Measurements from ENCODE around the gene ANKS3. TPM values are rescaled to one million over a fixed set of nuclear protein-coding genes. Genes with fewer than 3 reads are reported as not detected.

Gene ANKS3
- total RNA-seq, 4 donors from 2014 or later, result 23.3 to 47.8 (median 27.6) TPM

DNA sequence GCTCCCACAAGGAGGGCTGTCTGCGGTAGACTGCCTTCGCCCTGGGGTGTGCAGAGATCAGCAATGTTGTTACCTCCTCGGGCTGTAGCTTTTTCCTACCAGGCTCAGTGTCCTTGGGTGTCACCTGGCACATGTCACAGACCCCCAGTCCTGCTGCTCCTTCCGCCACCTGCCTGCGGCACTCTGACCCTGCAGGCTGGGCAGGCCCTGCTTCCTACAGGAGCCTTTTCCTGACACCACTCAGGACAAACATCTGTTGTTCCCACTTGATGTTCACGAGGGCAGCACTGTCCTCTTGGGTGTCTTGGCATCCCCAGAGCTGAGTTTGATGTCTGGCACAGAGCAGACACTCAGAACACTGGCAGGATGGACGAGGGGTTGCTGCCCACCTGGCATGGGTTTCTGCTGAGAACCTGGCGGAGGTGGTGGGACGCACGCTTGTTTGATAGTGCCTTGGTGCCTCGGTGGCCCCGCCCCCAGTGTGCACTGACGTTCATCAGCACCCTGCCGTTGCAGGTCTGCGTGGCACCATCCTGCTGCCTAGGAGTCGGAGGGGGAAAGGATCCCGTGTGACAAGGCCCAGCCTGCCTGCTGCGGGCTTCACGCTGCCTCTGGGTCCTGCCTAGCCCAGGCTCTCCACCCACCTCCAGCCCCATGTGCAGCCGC lies 67.4 kb downstream of the ANKS3 start:
- Histone ChIP-seq H3K4me1 (peaks cover 0 to 20% (median 0%) of the 10 kb centered on the region in 3 donors), H3K36me3 (peaks cover 0 to 94% of the 10 kb centered on the region in 2 donors), H3K27me3 (no peaks in the 10 kb centered on the region), H3K9me3 (no peaks in the 10 kb centered on the region), H3K27ac (no peak overlapping the region), H3K4me3 (no peak overlapping the region)
- TF ChIP-seq EP300 (IDR thresholded peaks at IDR 0.05) (no peak), POLR2A (IDR thresholded peaks at IDR 0.05) (no peak), POLR2AphosphoS5 (IDR thresholded peaks at IDR 0.05) (no peak)
- TF ChIP-seq, protein P1, sequence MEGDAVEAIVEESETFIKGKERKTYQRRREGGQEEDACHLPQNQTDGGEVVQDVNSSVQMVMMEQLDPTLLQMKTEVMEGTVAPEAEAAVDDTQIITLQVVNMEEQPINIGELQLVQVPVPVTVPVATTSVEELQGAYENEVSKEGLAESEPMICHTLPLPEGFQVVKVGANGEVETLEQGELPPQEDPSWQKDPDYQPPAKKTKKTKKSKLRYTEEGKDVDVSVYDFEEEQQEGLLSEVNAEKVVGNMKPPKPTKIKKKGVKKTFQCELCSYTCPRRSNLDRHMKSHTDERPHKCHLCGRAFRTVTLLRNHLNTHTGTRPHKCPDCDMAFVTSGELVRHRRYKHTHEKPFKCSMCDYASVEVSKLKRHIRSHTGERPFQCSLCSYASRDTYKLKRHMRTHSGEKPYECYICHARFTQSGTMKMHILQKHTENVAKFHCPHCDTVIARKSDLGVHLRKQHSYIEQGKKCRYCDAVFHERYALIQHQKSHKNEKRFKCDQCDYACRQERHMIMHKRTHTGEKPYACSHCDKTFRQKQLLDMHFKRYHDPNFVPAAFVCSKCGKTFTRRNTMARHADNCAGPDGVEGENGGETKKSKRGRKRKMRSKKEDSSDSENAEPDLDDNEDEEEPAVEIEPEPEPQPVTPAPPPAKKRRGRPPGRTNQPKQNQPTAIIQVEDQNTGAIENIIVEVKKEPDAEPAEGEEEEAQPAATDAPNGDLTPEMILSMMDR (IDR thresholded peaks at IDR 0.05), result no peak
- ATAC-seq, result no peak
- 80% methylated on average over 1 of the region's 20 CpGs; no CpG with 5 or more reads in 1 of the 2 donors for WGBS, 2 donors (ENCODE audit: low coverage in 1 of 2)

DNA sequence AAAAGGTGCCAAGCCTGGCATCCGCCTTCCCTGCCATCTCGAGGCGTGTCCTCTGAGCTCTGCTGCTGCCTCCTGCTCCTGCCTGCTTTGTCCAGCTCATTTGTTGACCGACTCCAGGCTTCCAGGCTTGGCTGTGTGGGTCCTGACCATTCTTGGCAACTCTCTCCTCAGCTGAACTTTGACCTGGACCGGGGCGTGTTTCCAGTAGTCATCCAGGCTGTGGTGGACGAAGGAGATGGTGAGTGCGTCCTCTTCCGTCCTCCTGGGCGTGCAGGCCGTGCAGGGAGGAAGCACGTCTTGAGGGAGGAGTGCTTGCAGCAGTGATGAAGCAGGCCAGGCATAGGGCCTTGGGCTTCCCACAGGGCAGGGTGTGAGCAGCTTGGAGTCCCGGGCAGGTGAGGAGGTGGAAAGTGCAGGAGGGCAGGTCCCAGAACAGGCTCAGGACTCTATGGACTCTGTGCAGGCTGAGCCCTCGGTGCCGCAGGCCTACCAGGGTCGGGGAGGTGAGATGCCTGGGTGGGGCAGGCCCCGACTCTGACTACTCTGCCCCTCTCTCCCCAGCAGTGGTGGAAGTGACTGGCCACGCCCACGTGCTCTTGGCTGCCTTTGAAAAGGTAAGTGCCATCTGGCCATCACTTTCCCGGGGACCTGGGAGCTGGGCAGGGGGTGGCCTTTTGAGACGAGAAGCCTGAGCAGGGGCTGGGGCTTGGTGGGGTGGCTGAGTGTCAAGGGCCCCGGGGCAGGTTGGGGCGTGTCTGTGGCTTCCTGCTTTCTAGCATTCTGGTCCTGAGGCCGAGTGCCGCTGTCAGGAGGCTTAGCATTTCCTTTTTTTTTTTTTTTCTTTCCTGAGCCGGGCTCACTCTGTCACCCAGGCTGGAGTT lies 69.3 kb downstream of the ANKS3 start:
- TF ChIP-seq POLR2AphosphoS5 (IDR thresholded peaks at IDR 0.05) (no peak), EP300 (IDR thresholded peaks at IDR 0.05) (no peak), POLR2A (IDR thresholded peaks at IDR 0.05) (no peak)
- TF ChIP-seq, protein P1 (IDR thresholded peaks at IDR 0.05), result no peak
- 48 to 63% methylated on average over 4 to 7 of the region's 26 CpGs for WGBS, 2 donors (ENCODE audit: low coverage in 1 of 2)
- no peak overlapping the region for H3K4me3 ChIP-seq
- peaks cover 0 to 38% (median 0%) of the 10 kb centered on the region in 3 donors for H3K4me1 ChIP-seq
- no peaks in the 10 kb centered on the region for H3K27me3 ChIP-seq
- no peak for ATAC-seq
- no peaks in the 10 kb centered on the region for H3K9me3 ChIP-seq
- H3K36me3 ChIP-seq, result peaks cover 0 to 92% of the 10 kb centered on the region in 2 donors
- peak overlapping the region in 3 of 4 donors; percentile 4 to 27 (median 19) for H3K27ac ChIP-seq

DNA sequence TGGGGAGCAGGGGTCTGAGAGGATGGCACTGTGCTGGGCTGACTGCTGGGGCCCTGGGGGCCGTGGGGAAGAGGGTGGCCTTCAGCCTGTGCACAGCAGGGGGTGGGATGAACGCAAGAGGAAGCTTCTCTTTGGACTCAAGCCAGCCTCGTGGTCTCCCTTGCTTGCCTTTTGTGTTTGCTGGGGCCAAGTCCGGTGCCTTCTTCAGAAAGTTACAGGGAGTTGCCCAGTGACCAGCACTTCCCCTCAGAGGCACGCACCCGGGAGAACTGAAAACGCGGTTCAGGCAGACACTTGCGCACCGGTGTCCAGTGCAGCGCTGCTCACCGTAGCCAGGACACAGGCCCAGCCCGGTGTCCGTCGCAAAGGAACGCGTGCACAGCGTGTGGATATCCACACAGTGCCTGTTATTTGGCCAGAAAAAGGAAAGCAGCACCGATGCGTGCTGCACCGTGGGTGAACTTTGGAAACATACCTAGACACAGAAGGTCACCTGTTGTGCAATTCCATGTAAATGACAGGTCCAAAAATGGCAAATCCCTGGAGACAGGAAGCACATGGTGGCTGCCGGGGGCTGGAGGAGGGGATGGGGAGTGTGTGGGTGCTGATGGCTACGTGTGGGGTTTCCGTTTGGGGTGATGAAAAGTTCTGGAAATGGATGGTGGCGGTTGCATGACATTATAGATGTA lies 70.2 kb downstream of the ANKS3 start:
- 66 to 80% methylated on average over 1 to 8 of the region's 25 CpGs for WGBS, 2 donors (ENCODE audit: low coverage in 1 of 2)
- no peaks in the 10 kb centered on the region for H3K9me3 ChIP-seq
- H3K27ac ChIP-seq, result peak overlapping the region in 3 of 4 donors; percentile 4 to 58 (median 32)
- no peaks in the 10 kb centered on the region for H3K27me3 ChIP-seq
- peak; percentile 23 for ATAC-seq
- H3K36me3 ChIP-seq, result peaks cover 0 to 92% of the 10 kb centered on the region in 2 donors
- peaks cover 0 to 44% (median 0%) of the 10 kb centered on the region in 3 donors for H3K4me1 ChIP-seq
- TF ChIP-seq POLR2AphosphoS5 (IDR thresholded peaks at IDR 0.05) (no peak), POLR2A (IDR thresholded peaks at IDR 0.05) (no peak), EP300 (IDR thresholded peaks at IDR 0.05) (no peak)
- TF ChIP-seq, protein P1 (IDR thresholded peaks at IDR 0.05), result no peak
- no peak overlapping the region for H3K4me3 ChIP-seq

DNA sequence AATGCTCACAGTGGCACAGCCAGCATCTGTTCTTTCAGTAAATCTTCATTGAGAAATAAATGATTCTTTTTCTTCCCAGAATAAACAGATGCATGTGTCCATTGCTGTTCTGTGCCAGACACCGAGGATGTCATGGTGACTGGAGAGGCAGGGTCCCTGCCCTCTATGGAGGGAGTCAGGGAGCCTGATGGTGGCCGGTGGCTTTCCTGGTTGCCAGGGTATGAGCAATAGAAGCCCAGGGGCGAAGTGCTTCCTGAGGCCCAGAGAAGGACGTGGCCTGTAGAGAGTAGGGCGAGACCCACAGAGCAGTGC lies 70.7 kb downstream of the ANKS3 start:
- H3K27ac ChIP-seq, result peak overlapping the region in 2 of 4 donors; percentile 32 to 58
- 57 to 77% methylated on average over 3 to 4 of the region's 5 CpGs for WGBS, 2 donors (ENCODE audit: low coverage in 1 of 2)
- no peak overlapping the region for H3K4me3 ChIP-seq
- H3K4me1 ChIP-seq, result peaks cover 0 to 44% (median 0%) of the 10 kb centered on the region in 3 donors
- no peaks in the 10 kb centered on the region for H3K9me3 ChIP-seq
- H3K27me3 ChIP-seq, result no peaks in the 10 kb centered on the region
- TF ChIP-seq, protein P1 (IDR thresholded peaks at IDR 0.05), result no peak
- TF ChIP-seq POLR2AphosphoS5 (IDR thresholded peaks at IDR 0.05) (no peak), POLR2A (IDR thresholded peaks at IDR 0.05) (no peak), EP300 (IDR thresholded peaks at IDR 0.05) (no peak)
- ATAC-seq, result no peak
- peaks cover 0 to 92% of the 10 kb centered on the region in 2 donors for H3K36me3 ChIP-seq
